ENCODE data around the gene ZNF507. TPM values are rescaled to one million over a fixed set of nuclear protein-coding genes. Genes with fewer than 3 reads are reported as not detected.

Gene ZNF507
- polyA plus RNA-seq, 3 donors: 0.08 to 0.39 (median 0.10) TPM

GRCh38 chr19:32397671-32398101 lies 52.3 kb downstream of the ZNF507 start:
- TF ChIP-seq, protein P1, sequence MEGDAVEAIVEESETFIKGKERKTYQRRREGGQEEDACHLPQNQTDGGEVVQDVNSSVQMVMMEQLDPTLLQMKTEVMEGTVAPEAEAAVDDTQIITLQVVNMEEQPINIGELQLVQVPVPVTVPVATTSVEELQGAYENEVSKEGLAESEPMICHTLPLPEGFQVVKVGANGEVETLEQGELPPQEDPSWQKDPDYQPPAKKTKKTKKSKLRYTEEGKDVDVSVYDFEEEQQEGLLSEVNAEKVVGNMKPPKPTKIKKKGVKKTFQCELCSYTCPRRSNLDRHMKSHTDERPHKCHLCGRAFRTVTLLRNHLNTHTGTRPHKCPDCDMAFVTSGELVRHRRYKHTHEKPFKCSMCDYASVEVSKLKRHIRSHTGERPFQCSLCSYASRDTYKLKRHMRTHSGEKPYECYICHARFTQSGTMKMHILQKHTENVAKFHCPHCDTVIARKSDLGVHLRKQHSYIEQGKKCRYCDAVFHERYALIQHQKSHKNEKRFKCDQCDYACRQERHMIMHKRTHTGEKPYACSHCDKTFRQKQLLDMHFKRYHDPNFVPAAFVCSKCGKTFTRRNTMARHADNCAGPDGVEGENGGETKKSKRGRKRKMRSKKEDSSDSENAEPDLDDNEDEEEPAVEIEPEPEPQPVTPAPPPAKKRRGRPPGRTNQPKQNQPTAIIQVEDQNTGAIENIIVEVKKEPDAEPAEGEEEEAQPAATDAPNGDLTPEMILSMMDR (IDR thresholded peaks at IDR 0.05): no peak
- no peak overlapping the region for H2AFZ ChIP-seq (ENCODE audit: insufficient read depth, low read depth, low read length, poor library complexity, severe bottlenecking)
- Mint-ChIP-seq H3K9me3 (peaks cover 0 to 9% (median 2%) of the 10 kb centered on the region in 7 donors), H3K27me3 (ENCODE audit: low read depth in 3 of 3) (peaks cover 51 to 60% (median 52%) of the 10 kb centered on the region in 3 donors), H3K4me3 (no peak overlapping the region), H3K36me3 (peaks cover 4 to 9% of the 10 kb centered on the region in 2 donors), H3K4me1 (peaks cover 2% of the 10 kb centered on the region), H3K27ac (no peak overlapping the region)
- no peaks in the 10 kb centered on the region for H3K36me3 ChIP-seq (replicated peaks in 1 of 2; ENCODE audit: control insufficient read depth in 1 of 2, insufficient read depth in 2 of 2, low read length in 2 of 2)
- DNase-seq: no peak
- H4K20me1 ChIP-seq (ENCODE audit: insufficient read depth, low read length): no peaks in the 10 kb centered on the region
- no peak overlapping the region for H3K4me2 ChIP-seq (replicated peaks; ENCODE audit: extremely low read depth, low read length, poor library complexity, severe bottlenecking)
- peaks cover 10 to 63% of the 10 kb centered on the region in 2 donors for H3K27me3 ChIP-seq (ENCODE audit: control insufficient read depth in 2 of 2, insufficient read depth in 2 of 2, low read length in 2 of 2)
- no peaks in the 10 kb centered on the region for H3K79me2 ChIP-seq (ENCODE audit: insufficient read depth, low read length)
- H3K9me3 ChIP-seq (replicated peaks in 1 of 2; ENCODE audit: control insufficient read depth in 1 of 2, insufficient read depth in 1 of 2, low read length in 2 of 2): no peaks in the 10 kb centered on the region
- H3K4me3 ChIP-seq (replicated peaks in 1 of 3; ENCODE audit: low read depth in 2 of 3, low read length in 3 of 3): no peak overlapping the region
- intact Hi-C loops (cut with micrococcal nuclease): no loop called here
- H3K27ac ChIP-seq (ENCODE audit: low read depth in 1 of 2, low read length in 2 of 2): no peak overlapping the region
- no peak overlapping the region for H3K9ac ChIP-seq (ENCODE audit: insufficient read depth, low read length, poor library complexity, severe bottlenecking)
- no peaks in the 10 kb centered on the region for H3K4me1 ChIP-seq (ENCODE audit: control insufficient read depth in 1 of 2, insufficient read depth in 2 of 2, low read length in 2 of 2)
- 84% methylated on average over 2 of the region's 5 CpGs for WGBS (ENCODE audit: insufficient coverage)

GRCh38 chr19:32401992-32402391 lies 56.6 kb downstream of the ZNF507 start:
- peaks cover 35 to 39% (median 37%) of the 10 kb centered on the region in 3 donors for H3K27me3 Mint-ChIP-seq (ENCODE audit: low read depth in 3 of 3)
- H3K9me3 Mint-ChIP-seq: peaks cover 0 to 9% (median 0%) of the 10 kb centered on the region in 7 donors
- no peak overlapping the region for H3K4me2 ChIP-seq (replicated peaks; ENCODE audit: extremely low read depth, low read length, poor library complexity, severe bottlenecking)
- H3K4me1 Mint-ChIP-seq: peaks cover 30% of the 10 kb centered on the region
- intact Hi-C loops (cut with micrococcal nuclease): loop anchor here (10.0 kb wide), 2 partner anchors 183 to 273 kb away; partner anchors contain the start of genes ANKRD27 (in 2 of the 2), RGS9BP (in 2 of the 2) and PDCD5 (in 1 of the 2)
- no peaks in the 10 kb centered on the region for H3K36me3 Mint-ChIP-seq
- H3K9me3 ChIP-seq (replicated peaks in 1 of 2; ENCODE audit: control insufficient read depth in 1 of 2, insufficient read depth in 1 of 2, low read length in 2 of 2): no peaks in the 10 kb centered on the region
- no peak overlapping the region for H3K27ac ChIP-seq (ENCODE audit: low read depth in 1 of 2, low read length in 2 of 2)
- peaks cover 5% of the 10 kb centered on the region for H3K79me2 ChIP-seq (ENCODE audit: insufficient read depth, low read length)
- H2AFZ ChIP-seq (ENCODE audit: insufficient read depth, low read depth, low read length, poor library complexity, severe bottlenecking): no peak overlapping the region
- H3K4me3 Mint-ChIP-seq: peak overlapping the region in 1 of 2 donors; percentile 76
- H3K4me1 ChIP-seq (ENCODE audit: control insufficient read depth in 1 of 2, insufficient read depth in 2 of 2, low read length in 2 of 2): peaks cover 26 to 33% of the 10 kb centered on the region in 2 donors
- H3K9ac ChIP-seq (ENCODE audit: insufficient read depth, low read length, poor library complexity, severe bottlenecking): no peak overlapping the region
- H4K20me1 ChIP-seq (ENCODE audit: insufficient read depth, low read length): no peaks in the 10 kb centered on the region
- H3K4me3 ChIP-seq (replicated peaks in 1 of 3; ENCODE audit: low read depth in 2 of 3, low read length in 3 of 3): no peak overlapping the region
- no peaks in the 10 kb centered on the region for H3K36me3 ChIP-seq (replicated peaks in 1 of 2; ENCODE audit: control insufficient read depth in 1 of 2, insufficient read depth in 2 of 2, low read length in 2 of 2)
- WGBS (ENCODE audit: insufficient coverage): 100% methylated on average over 1 of the region's 1 CpG
- peak overlapping the region in 1 of 7 donors; percentile 15 for H3K27ac Mint-ChIP-seq
- TF ChIP-seq, protein P1 (IDR thresholded peaks at IDR 0.05): no peak
- H3K27me3 ChIP-seq (ENCODE audit: control insufficient read depth in 2 of 2, insufficient read depth in 2 of 2, low read length in 2 of 2): peaks cover 8 to 27% of the 10 kb centered on the region in 2 donors
- DNase-seq: no peak
